K562 (cell line): ENCODE data around the gene PAN3. TPM values are rescaled to one million over a fixed set of nuclear protein-coding genes. Genes with fewer than 3 reads are reported as not detected.
A peak's percentile ranks its signal among the peaks of the same experiment; 100 is the strongest.

Experiments
- ATAC-seq: fragments of 200-7000 bp; cut with Tn5 transposase; 3 replicates; pipeline ENCODE4 v1.9.1; 2020; ENCODE audit warnings: moderate library complexity
- BruUV-seq: library from RNA; stranded (reverse); fragments of 400-500 nt; replicated peaks from 2 replicates; lab custom pipeline; 2021; lab: Mats Ljungman, UMichigan
- CTCF ChIA-PET: fragments of 300-600 bp; formaldehyde crosslinking; extraction: SDS; loops from one replicate; lab custom pipeline; 2021; ENCODE audit warnings: low intra/inter-chr PET ratio; lab: Yijun Ruan, JAX
- POLR2A ChIA-PET: fragments of 300-600, 350-650 bp; sonication (Branson Sonifier 250); formaldehyde crosslinking; extraction: SDS; loops from one replicate; lab custom pipeline; 2021; ENCODE audit warnings: antibody characterized with exemption, inconsistent platforms; lab: Yijun Ruan, JAX
- DNase-seq, 4 experiments: peaks; one replicate each; pipeline versions ENCODE4 v3.0.0 to v3.0.0-alpha.2; 2011 to 2018; ENCODE audit warnings: low spot score in 3 of 4, mixed read lengths in 3 of 4; ENCODE audit errors: extremely low read depth in 1 of 4
- FAIRE-seq: peaks from 2 replicates; lab custom pipeline; 2011; peaks lifted over from hg19 to GRCh38; lab: Jason Lieb, UNC
- H2AFZ ChIP-seq: 2 replicates; pipeline ENCODE4 v1.6.0; 2011; ENCODE audit warnings: low read depth, low read length, control low read depth, inconsistent platforms
- H3K27ac ChIP-seq: fragments of 200-600 bp; 3 replicates; pipeline ENCODE4 v1.8.0; 2011; ENCODE audit warnings: low read depth, mild to moderate bottlenecking, control low read depth, inconsistent platforms, low read length, moderate library complexity, mixed read lengths; ENCODE audit errors: extremely low read depth
- H3K27me3 ChIP-seq, 2 experiments: fragments of 300-600 bp in 1 of 2; 2 replicates in 1 of 2; 3 replicates in 1 of 2; pipeline versions ENCODE4 v1.6.0 to v1.8.0; 2011; ENCODE audit warnings: inconsistent platforms in 2 of 2, low read length in 2 of 2, mild to moderate bottlenecking in 1 of 2, mixed read lengths in 1 of 2, moderate library complexity in 1 of 2; ENCODE audit not compliant: control insufficient read depth in 2 of 2, insufficient read depth in 2 of 2
- H3K36me3 ChIP-seq: fragments of 300-600 bp; 3 replicates; pipeline ENCODE4 v1.8.0; 2011; ENCODE audit warnings: mild to moderate bottlenecking, low read length, inconsistent platforms; ENCODE audit not compliant: control insufficient read depth, insufficient read depth
- H3K4me1 ChIP-seq, 2 experiments: fragments of 200-600 bp in 1 of 2; replicated peaks in 1 of 2; 2 replicates in 1 of 2; 3 replicates in 1 of 2; pipeline versions ENCODE4 v1.5.1 to v1.8.0; 2011; ENCODE audit warnings: inconsistent platforms in 2 of 2, low read length in 2 of 2, mild to moderate bottlenecking in 1 of 2, mixed read lengths in 1 of 2, moderate library complexity in 1 of 2; ENCODE audit not compliant: control insufficient read depth in 2 of 2, insufficient read depth in 2 of 2
- H3K4me2 ChIP-seq: 2 replicates; pipeline ENCODE4 v1.6.1; 2011; ENCODE audit warnings: low read length, control low read depth, inconsistent platforms, mixed read lengths; ENCODE audit not compliant: insufficient read depth
- H3K4me3 ChIP-seq: fragments of 200-600 bp; sonication (generic), shearing (Covaris generic); 2 replicates; pipeline ENCODE4 v1.5.1; 2016; ENCODE audit warnings: control low read depth, inconsistent platforms
- H3K79me2 ChIP-seq: fragments of 200-600 bp; 3 replicates; pipeline ENCODE4 v1.8.0; 2011; ENCODE audit warnings: low read length, inconsistent platforms; ENCODE audit not compliant: control insufficient read depth, insufficient read depth
- H3K9ac ChIP-seq, 2 experiments: 2 replicates each; pipeline versions ENCODE4 v1.6.0 to v1.6.1; 2011; ENCODE audit warnings: low read depth in 2 of 2, low read length in 2 of 2, control low read depth in 1 of 2, inconsistent platforms in 1 of 2, mild to moderate bottlenecking in 1 of 2, mixed read lengths in 1 of 2; ENCODE audit not compliant: insufficient read depth in 1 of 2
- H3K9me1 ChIP-seq: one replicate; pipeline ENCODE4 v1.6.0; 2011; ENCODE audit warnings: inconsistent platforms, mild to moderate bottlenecking, low read length, moderate library complexity; ENCODE audit not compliant: control insufficient read depth, insufficient read depth
- H3K9me3 ChIP-seq: replicated peaks from 2 replicates; pipeline ENCODE4 v1.5.1; 2011; ENCODE audit warnings: low read depth, low read length, inconsistent platforms; ENCODE audit not compliant: control insufficient read depth, insufficient read depth
- H4K20me1 ChIP-seq: replicated peaks from 2 replicates; pipeline ENCODE4 v1.6.1; 2011; ENCODE audit warnings: low read length, inconsistent platforms, mixed read lengths; ENCODE audit not compliant: control insufficient read depth, insufficient read depth
- BDP1 ChIP-seq: IDR thresholded peaks from 3 replicates; pipeline ENCODE4 v1.6.1; 2011; ENCODE audit not compliant: insufficient read length, insufficient read depth
- BHLHE40 ChIP-seq: IDR thresholded peaks from 2 replicates; pipeline ENCODE4 v1.6.1; 2011; ENCODE audit warnings: low read length, improper control_type of control experiment
- CBX1 ChIP-seq: sonication (generic); IDR thresholded peaks from 2 replicates; pipeline ENCODE4 v1.6.1; 2016; ENCODE audit warnings: antibody characterized with exemption, low read depth, mild to moderate bottlenecking
- CEBPB ChIP-seq: fragments of 450-650 bp; IDR thresholded peaks from 2 replicates; pipeline ENCODE4 v1.6.1; 2016; ENCODE audit warnings: missing genetic modification characterization, missing compliant biosample characterization
- ESRRA ChIP-seq: fragments of 450-650 bp; IDR thresholded peaks from 2 replicates; pipeline ENCODE4 v1.6.1; 2014; ENCODE audit warnings: low read depth, mild to moderate bottlenecking, moderate library complexity, borderline replicate concordance
- GATAD2A ChIP-seq: fragments of 450-650 bp; IDR thresholded peaks from 2 replicates; pipeline ENCODE4 v1.6.1; 2017
- HLTF ChIP-seq: fragments of 450-650 bp; IDR thresholded peaks from 2 replicates; pipeline ENCODE4 v1.6.1; 2016
- IRF1 ChIP-seq: sonication (generic); formaldehyde crosslinking; IDR thresholded peaks from 2 replicates; pipeline ENCODE4 v1.8.0; 2022; ENCODE audit warnings: missing genetic modification reagents, mild to moderate bottlenecking, borderline replicate concordance
- MEF2D ChIP-seq: conservative IDR thresholded peaks from 2 replicates; pipeline ENCODE4 v1.6.1; 2016; ENCODE audit warnings: low read depth, missing genetic modification characterization, missing compliant biosample characterization
- MTA3 ChIP-seq: fragments of 450-650 bp; formaldehyde crosslinking; IDR thresholded peaks from 2 replicates; pipeline ENCODE4 v1.6.1; 2017; ENCODE audit warnings: mild to moderate bottlenecking, borderline replicate concordance
- NRF1 ChIP-seq, 2 experiments: fragments of 450-650 bp; IDR thresholded peaks in 1 of 2; conservative IDR thresholded peaks in 1 of 2; 2 replicates each; pipeline ENCODE4 v1.6.1; 2014; ENCODE audit warnings: mild to moderate bottlenecking in 2 of 2
- POLR2AphosphoS5 ChIP-seq: IDR thresholded peaks from 2 replicates; pipeline ENCODE4 v1.6.1; 2011; ENCODE audit warnings: mild to moderate bottlenecking, low read depth, low read length, moderate library complexity; ENCODE audit not compliant: control insufficient read depth, insufficient read depth
- SP2 ChIP-seq: IDR thresholded peaks from 2 replicates; pipeline ENCODE4 v1.6.1; 2011; ENCODE audit warnings: mild to moderate bottlenecking, low read depth, low read length, moderate library complexity; ENCODE audit not compliant: poor library complexity, severe bottlenecking; ENCODE audit errors: extremely low read depth
- SRSF1 ChIP-seq: fragments of 200-400 bp; formaldehyde crosslinking; IDR thresholded peaks from 2 replicates; pipeline ENCODE4 v1.6.1; 2017; ENCODE audit warnings: mild to moderate bottlenecking, low read depth, low read length, moderate library complexity
- SUPT5H ChIP-seq: fragments of 450-650 bp; IDR thresholded peaks from 2 replicates; pipeline ENCODE4 v1.6.1; 2016
- ZKSCAN3 ChIP-seq: fragments of 250-450 bp; sonication (Bioruptor Pico); IDR thresholded peaks from 2 replicates; pipeline ENCODE4 v1.4.0; 2020
- WGBS: fragments of 100-300 bp; shearing (Covaris generic); methylation state at CpG from one replicate; pipeline ENCODE4 v1.1.6; 2016; ENCODE audit warnings: low coverage, mixed read lengths; ENCODE audit not compliant: insufficient coverage; ENCODE audit errors: missing lambda C conversion rate; 5-methylcytosine and 5-hydroxymethylcytosine counted together
- in situ Hi-C: fragments of 300-500 bp; cut with MboI; formaldehyde crosslinking; loops from 4 replicates; pipeline ENCODE4 v1.15.0; 2018; ENCODE audit warnings: inconsistent platforms, mixed read lengths
- intact Hi-C: fragments of 100-400 bp; cut with micrococcal nuclease; formaldehyde crosslinking; loops from 2 replicates; pipeline ENCODE4 v1.14.2; 2022
- polyA plus RNA-seq, 8 experiments: library from polyadenylated mRNA; depleted of rRNA in 4 of 8; stranded (reverse) in 5 of 8; unstranded in 3 of 8; fragments of >200 nt; fragmentation: Nextera tagmentation in 2 of 8; fragmentation: Illumina TruSeq in 1 of 8; extraction: Ambion mirVana in 2 of 8; extraction: Trizol in 1 of 8; gene quantifications; 2 replicates each; pipeline versions ENCODE4 v1.2.1 to v1.2.3, GENCODE V29; 2011 to 2014; ENCODE audit warnings: inconsistent platforms in 1 of 8, missing spikeins in 1 of 8
- total RNA-seq, 7 experiments: library from RNA; depleted of rRNA in 6 of 7; stranded (reverse); fragments of >200 nt in 6 of 7; fragmentation: Illumina TruSeq in 2 of 7; extraction: Trizol in 2 of 7; gene quantifications; 2 replicates each; pipeline versions ENCODE4 v1.2.1 to v1.2.3, GENCODE V29; 2011 to 2021; ENCODE audit warnings: low replicate concordance in 1 of 7
- TF ChIP-seq, protein P1 (sequence below), 2 experiments: IDR thresholded peaks; 2 replicates each; pipeline ENCODE4 v1.6.1; 2012; ENCODE audit warnings: improper control_type of control experiment in 2 of 2, low read depth in 2 of 2, low read length in 2 of 2, borderline replicate concordance in 1 of 2
- TF ChIP-seq, protein P2 (sequence below): fragments of 250-450 bp; sonication (Bioruptor Pico); IDR thresholded peaks from 2 replicates; pipeline ENCODE4 v1.8.0; 2022; ENCODE audit warnings: inconsistent platforms, mild to moderate bottlenecking, moderate library complexity, borderline replicate concordance

The PAN3 gene
- total and polyA plus RNA-seq, 9 of the 15 experiments (the other 6 are each of a cell fraction or from before 2014, with no cell fraction given) = 7.2 to 19.9 (median 11.6) TPM

- H3K27ac ChIP-seq = peak overlapping the region; percentile 95
- in situ Hi-C loops (no loop called here), intact Hi-C loops (loop anchor here (10.0 kb wide), 1 partner anchor 156 kb away; no protein-coding TSS in a partner anchor)
- under 1% methylated on average over 23 of the region's 60 CpGs for WGBS
- no TSS peak for BruUV-seq
- POLR2A ChIA-PET = interaction anchor here (1.2 kb wide), 1 partner anchor 20 kb away, joined by 5 read pairs; no protein-coding TSS in a partner anchor
- peak overlapping the region; percentile 63; the same call in 1 of the 2 replicates for H2AFZ ChIP-seq
- H3K9me1 ChIP-seq = no peaks in the 10 kb centered on the region
- 0 out of 2 replicates have a peak, but pooled peaks cover 3% of the 10 kb centered on the region for H4K20me1 ChIP-seq
- H3K79me2 ChIP-seq = peaks cover 73% of the 10 kb centered on the region
- FAIRE-seq (peak; percentile 90), ATAC-seq (peak; percentile 82), DNase-seq (peak; percentile 73 to 92 (median 80))
- H3K4me1 ChIP-seq = peaks cover 13 to 17% of the 10 kb centered on the region in 2 experiments; a peak in 4 of 5 replicates
- H3K36me3 ChIP-seq = 0 out of 3 replicates have a peak, but pooled peaks cover 5% of the 10 kb centered on the region
- no peaks in the 10 kb centered on the region for H3K27me3 ChIP-seq
- peak overlapping the region; percentile 96 for H3K4me3 ChIP-seq
- peak overlapping the region; percentile 96; the same call in 1 of the 2 replicates for H3K4me2 ChIP-seq
- peak overlapping the region; percentile 95 to 97 for H3K9ac ChIP-seq
- no peaks in the 10 kb centered on the region for H3K9me3 ChIP-seq
- CTCF ChIA-PET = no interaction called here
- TF ChIP-seq POLR2AphosphoS5 (peak; percentile 80), CBX1 (0 out of 2 replicates have a peak, but pooled peaks have one; percentile 23), SUPT5H (peak; percentile 70), SP2 (no peak), MEF2D (no peak), ESRRA (no peak), SRSF1 (no peak), GATAD2A (peak; percentile 66; the same call in 1 of the 2 replicates), HLTF (no peak), BHLHE40 (no peak; the same call in 1 of the 2 replicates), ZKSCAN3 (CRISPR knock-in tag) (no peak), MTA3 (0 out of 2 replicates have a peak, but pooled peaks have one; percentile 40), NRF1 (conservative IDR thresholded peaks at IDR 0.05 in 1 of 2, IDR thresholded peaks at IDR 0.05 in 1 of 2) (0 out of 4 replicates have a peak, but pooled peaks of 1 of the 2 experiments have one; percentile 14), BDP1 (no peak), IRF1 (CRISPR knock-in tag) (no peak), CEBPB (tag) (no peak)
- TF ChIP-seq, protein P1, sequence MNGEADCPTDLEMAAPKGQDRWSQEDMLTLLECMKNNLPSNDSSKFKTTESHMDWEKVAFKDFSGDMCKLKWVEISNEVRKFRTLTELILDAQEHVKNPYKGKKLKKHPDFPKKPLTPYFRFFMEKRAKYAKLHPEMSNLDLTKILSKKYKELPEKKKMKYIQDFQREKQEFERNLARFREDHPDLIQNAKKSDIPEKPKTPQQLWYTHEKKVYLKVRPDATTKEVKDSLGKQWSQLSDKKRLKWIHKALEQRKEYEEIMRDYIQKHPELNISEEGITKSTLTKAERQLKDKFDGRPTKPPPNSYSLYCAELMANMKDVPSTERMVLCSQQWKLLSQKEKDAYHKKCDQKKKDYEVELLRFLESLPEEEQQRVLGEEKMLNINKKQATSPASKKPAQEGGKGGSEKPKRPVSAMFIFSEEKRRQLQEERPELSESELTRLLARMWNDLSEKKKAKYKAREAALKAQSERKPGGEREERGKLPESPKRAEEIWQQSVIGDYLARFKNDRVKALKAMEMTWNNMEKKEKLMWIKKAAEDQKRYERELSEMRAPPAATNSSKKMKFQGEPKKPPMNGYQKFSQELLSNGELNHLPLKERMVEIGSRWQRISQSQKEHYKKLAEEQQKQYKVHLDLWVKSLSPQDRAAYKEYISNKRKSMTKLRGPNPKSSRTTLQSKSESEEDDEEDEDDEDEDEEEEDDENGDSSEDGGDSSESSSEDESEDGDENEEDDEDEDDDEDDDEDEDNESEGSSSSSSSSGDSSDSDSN (IDR thresholded peaks at IDR 0.05; ENCODE audit: borderline replicate concordance in 1 of 2, low read depth in 2 of 2, low read length in 2 of 2) = peak in 1 of 2 experiments; percentile 68; a peak in 1 of 4 replicates
- TF ChIP-seq, protein P2, sequence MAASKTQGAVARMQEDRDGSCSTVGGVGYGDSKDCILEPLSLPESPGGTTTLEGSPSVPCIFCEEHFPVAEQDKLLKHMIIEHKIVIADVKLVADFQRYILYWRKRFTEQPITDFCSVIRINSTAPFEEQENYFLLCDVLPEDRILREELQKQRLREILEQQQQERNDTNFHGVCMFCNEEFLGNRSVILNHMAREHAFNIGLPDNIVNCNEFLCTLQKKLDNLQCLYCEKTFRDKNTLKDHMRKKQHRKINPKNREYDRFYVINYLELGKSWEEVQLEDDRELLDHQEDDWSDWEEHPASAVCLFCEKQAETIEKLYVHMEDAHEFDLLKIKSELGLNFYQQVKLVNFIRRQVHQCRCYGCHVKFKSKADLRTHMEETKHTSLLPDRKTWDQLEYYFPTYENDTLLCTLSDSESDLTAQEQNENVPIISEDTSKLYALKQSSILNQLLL (CRISPR knock-in tag) = no peak
These were observed 568 bp downstream of the PAN3 start for GRCh38 chr13:28138756-28139470.
